PC-3 (cell line): ENCODE results near the gene URB1. TPM values are rescaled to one million over a fixed set of nuclear protein-coding genes. Genes with fewer than 3 reads are reported as not detected.

ENCODE experiments used
- ATAC-seq: fragments of 200-7000 bp; cut with Tn5 transposase; 2 replicates; pipeline ENCODE4 v1.9.1; 2020; ENCODE audit warnings: mild to moderate bottlenecking, moderate library complexity
- BruUV-seq: library from RNA; stranded (reverse); fragments of 400-500 nt; replicated peaks from 2 replicates; lab custom pipeline; 2021; lab: Mats Ljungman, UMichigan
- CTCF ChIA-PET: fragments of 300-600 bp; sonication (Branson Sonifier 250); formaldehyde crosslinking; loops from one replicate; lab custom pipeline; 2022; ENCODE audit warnings: antibody characterized with exemption; lab: Charles Lee
- POLR2A ChIA-PET: fragments of 300-600 bp; sonication (Branson Sonifier 250); formaldehyde crosslinking; loops from one replicate; lab custom pipeline; 2022; ENCODE audit warnings: antibody characterized with exemption; ENCODE audit not compliant: unreplicated experiment; lab: Charles Lee
- DNase-seq: peaks from one replicate; pipeline ENCODE4 v3.0.0-alpha.2; 2015
- H2AFZ ChIP-seq: fragments of 300-600 bp; sonication (generic); 2 replicates; pipeline ENCODE4 v1.6.0; 2016; ENCODE audit warnings: antibody characterized with exemption, low read length
- H3F3A ChIP-seq: fragments of 300-600 bp; sonication (generic); one replicate; pipeline ENCODE4 v1.6.0; 2017; ENCODE audit warnings: antibody characterized with exemption, low read length, control low read depth, mild to moderate bottlenecking; ENCODE audit not compliant: unreplicated experiment
- H3K27ac ChIP-seq: fragments of 300-600 bp; sonication (generic); 2 replicates; pipeline ENCODE4 v1.5.1; 2016; ENCODE audit warnings: mild to moderate bottlenecking, low read length
- H3K27me3 ChIP-seq: fragments of 300-600 bp; sonication (generic); 2 replicates; pipeline ENCODE4 v1.6.1; 2016; ENCODE audit warnings: low read length, mixed read lengths
- H3K36me3 ChIP-seq: fragments of 300-600 bp; sonication (generic); 2 replicates; pipeline ENCODE4 v1.6.1; 2016; ENCODE audit warnings: low read depth, mixed run types, low read length, mixed read lengths
- H3K4me1 ChIP-seq: fragments of 300-600 bp; sonication (generic); 2 replicates; pipeline ENCODE4 v1.5.1; 2016; ENCODE audit warnings: low read length; ENCODE audit not compliant: insufficient read depth
- H3K4me2 ChIP-seq: fragments of 300-600 bp; sonication (generic); 2 replicates; pipeline ENCODE4 v1.6.0; 2016; ENCODE audit warnings: low read length
- H3K4me3 ChIP-seq: fragments of 300-600 bp; sonication (generic); 2 replicates; pipeline ENCODE4 v1.5.1; 2016; ENCODE audit warnings: mild to moderate bottlenecking, low read length, mixed read lengths
- H3K79me2 ChIP-seq: fragments of 300-600 bp; sonication (generic); 2 replicates; pipeline ENCODE4 v1.6.1; 2017; ENCODE audit warnings: low read length, mixed read lengths
- H3K9ac ChIP-seq: fragments of 300-600 bp; sonication (generic); 2 replicates; pipeline ENCODE4 v1.6.0; 2016; ENCODE audit warnings: mild to moderate bottlenecking, low read length
- H3K9me2 ChIP-seq: fragments of 300-600 bp; sonication (generic); replicated peaks from 2 replicates; pipeline ENCODE4 v1.6.1; 2016; ENCODE audit warnings: mixed run types, low read length, mixed read lengths
- H3K9me3 ChIP-seq: fragments of 300-600 bp; sonication (generic); 2 replicates; pipeline ENCODE4 v1.6.1; 2016; ENCODE audit warnings: low read length, mixed read lengths
- H4K20me1 ChIP-seq: fragments of 300-600 bp; sonication (generic); 2 replicates; pipeline ENCODE4 v1.6.1; 2016; ENCODE audit warnings: low read length, mixed read lengths
- EZH2 ChIP-seq: fragments of 300-600 bp; sonication (generic); IDR thresholded peaks from one replicate; pipeline ENCODE4 v1.6.1; 2017; ENCODE audit warnings: antibody characterized with exemption, mild to moderate bottlenecking, low read length; ENCODE audit not compliant: unreplicated experiment
- EZH2phosphoT487 ChIP-seq: fragments of 300-600 bp; sonication (generic); IDR thresholded peaks from 2 replicates; pipeline ENCODE4 v1.6.1; 2018; ENCODE audit warnings: mild to moderate bottlenecking, antibody characterized with exemption, low read length, borderline replicate concordance
- intact Hi-C: fragments of 100-400 bp; cut with micrococcal nuclease; formaldehyde crosslinking; loops from 2 replicates; pipeline ENCODE4 v1.9.0; 2023
- total RNA-seq: library from RNA; depleted of rRNA; stranded (reverse); fragments of >200 nt; gene quantifications from 2 replicates; pipeline ENCODE4 v1.2.3, GENCODE V29; 2014
- TF ChIP-seq, protein P1 (sequence below): fragments of 300-600 bp; sonication (generic); conservative IDR thresholded peaks from 2 replicates; pipeline ENCODE4 v1.5.1; 2017; ENCODE audit warnings: antibody characterized with exemption, low read depth, mild to moderate bottlenecking, low read length

URB1 gene
- total RNA-seq, 1 experiment from 2014 or later = 27.8 TPM

- H3K27me3 ChIP-seq = no peaks in the 10 kb centered on the region
- DNase-seq (no peak), ATAC-seq (no peak)
- POLR2A ChIA-PET = interaction anchor here (0.5 kb wide), 1 partner anchor 50 kb away, joined by 3 read pairs; no protein-coding TSS in a partner anchor
- H3K4me3 ChIP-seq = no peak overlapping the region
- H3K9me2 ChIP-seq = no peaks in the 10 kb centered on the region
- H3K4me2 ChIP-seq = no peak overlapping the region
- no peak overlapping the region for H3K27ac ChIP-seq
- no peaks in the 10 kb centered on the region for H3K4me1 ChIP-seq
- no peaks in the 10 kb centered on the region for H4K20me1 ChIP-seq
- TF ChIP-seq, protein P1, sequence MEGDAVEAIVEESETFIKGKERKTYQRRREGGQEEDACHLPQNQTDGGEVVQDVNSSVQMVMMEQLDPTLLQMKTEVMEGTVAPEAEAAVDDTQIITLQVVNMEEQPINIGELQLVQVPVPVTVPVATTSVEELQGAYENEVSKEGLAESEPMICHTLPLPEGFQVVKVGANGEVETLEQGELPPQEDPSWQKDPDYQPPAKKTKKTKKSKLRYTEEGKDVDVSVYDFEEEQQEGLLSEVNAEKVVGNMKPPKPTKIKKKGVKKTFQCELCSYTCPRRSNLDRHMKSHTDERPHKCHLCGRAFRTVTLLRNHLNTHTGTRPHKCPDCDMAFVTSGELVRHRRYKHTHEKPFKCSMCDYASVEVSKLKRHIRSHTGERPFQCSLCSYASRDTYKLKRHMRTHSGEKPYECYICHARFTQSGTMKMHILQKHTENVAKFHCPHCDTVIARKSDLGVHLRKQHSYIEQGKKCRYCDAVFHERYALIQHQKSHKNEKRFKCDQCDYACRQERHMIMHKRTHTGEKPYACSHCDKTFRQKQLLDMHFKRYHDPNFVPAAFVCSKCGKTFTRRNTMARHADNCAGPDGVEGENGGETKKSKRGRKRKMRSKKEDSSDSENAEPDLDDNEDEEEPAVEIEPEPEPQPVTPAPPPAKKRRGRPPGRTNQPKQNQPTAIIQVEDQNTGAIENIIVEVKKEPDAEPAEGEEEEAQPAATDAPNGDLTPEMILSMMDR = no peak
- TF ChIP-seq EZH2phosphoT487 (no peak), EZH2 (no peak)
- no peaks in the 10 kb centered on the region for H3F3A ChIP-seq
- CTCF ChIA-PET = no interaction called here
- H3K36me3 ChIP-seq = peaks cover 93% of the 10 kb centered on the region
- BruUV-seq = no TSS peak
- H3K9me3 ChIP-seq = no peaks in the 10 kb centered on the region
- no peak overlapping the region for H3K9ac ChIP-seq
- no peaks in the 10 kb centered on the region for H3K79me2 ChIP-seq
- H2AFZ ChIP-seq = no peak overlapping the region
- intact Hi-C loops = no loop called here
Observed at GRCh38 chr21:32352526-32352925, 40.3 kb downstream of the URB1 start.

- Histone ChIP-seq H3K4me2 (no peak overlapping the region), H3F3A (no peaks in the 10 kb centered on the region), H3K27me3 (no peaks in the 10 kb centered on the region), H3K27ac (no peak overlapping the region), H3K36me3 (peaks cover 94% of the 10 kb centered on the region), H3K79me2 (no peaks in the 10 kb centered on the region), H2AFZ (no peak overlapping the region), H3K4me1 (no peaks in the 10 kb centered on the region), H3K9me2 (no peaks in the 10 kb centered on the region), H3K9me3 (no peaks in the 10 kb centered on the region), H3K9ac (no peak overlapping the region), H4K20me1 (no peaks in the 10 kb centered on the region), H3K4me3 (no peak overlapping the region)
- TF ChIP-seq, protein P1 = no peak
- TF ChIP-seq EZH2 (no peak), EZH2phosphoT487 (no peak)
- ChIA-PET CTCF (no interaction called here), POLR2A (no interaction called here)
- BruUV-seq = no TSS peak
- DNase-seq (peak; percentile 9), ATAC-seq (peak; percentile 20; the same call in 1 of the 2 replicates)
- intact Hi-C loops = no loop called here
Observed at GRCh38 chr21:32351428-32351827, 41.4 kb downstream of the URB1 start.

DNA sequence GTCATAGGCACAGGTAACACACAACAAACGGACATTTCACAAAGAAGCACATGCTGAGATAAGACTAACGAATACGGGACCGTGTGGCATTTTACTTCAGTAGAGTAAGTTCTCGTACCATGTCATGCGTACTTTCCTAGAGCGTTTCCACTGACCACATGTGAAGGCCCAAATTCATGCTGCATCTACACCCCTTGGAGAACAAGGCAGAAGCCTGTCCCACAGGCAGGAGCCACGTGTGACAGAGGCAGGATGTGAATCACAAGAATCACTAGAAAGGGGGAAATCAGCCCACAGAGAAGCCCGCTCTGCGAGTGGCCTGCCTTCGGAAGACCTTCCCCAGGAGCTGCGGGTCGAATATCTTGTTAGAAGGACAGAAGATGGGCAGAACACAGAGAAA, 41.8 kb downstream of the URB1 start:
- Histone ChIP-seq H3K27me3 (no peaks in the 10 kb centered on the region), H3K4me3 (no peak overlapping the region), H4K20me1 (no peaks in the 10 kb centered on the region), H3K36me3 (peaks cover 94% of the 10 kb centered on the region), H3K27ac (no peak overlapping the region), H3K4me1 (no peaks in the 10 kb centered on the region), H3F3A (no peaks in the 10 kb centered on the region), H3K9me2 (no peaks in the 10 kb centered on the region), H2AFZ (no peak overlapping the region), H3K9me3 (no peaks in the 10 kb centered on the region), H3K4me2 (no peak overlapping the region), H3K9ac (no peak overlapping the region), H3K79me2 (no peaks in the 10 kb centered on the region)
- intact Hi-C loops = no loop called here
- DNase-seq (no peak), ATAC-seq (no peak)
- ChIA-PET CTCF (no interaction called here), POLR2A (no interaction called here)
- BruUV-seq = no TSS peak
- TF ChIP-seq EZH2phosphoT487 = no peak
- TF ChIP-seq, protein P1 = no peak
- no peak for TF ChIP-seq EZH2
